H1 (cell line): ENCODE data around the gene PRDM15. TPM values are rescaled to one million over a fixed set of nuclear protein-coding genes. Genes with fewer than 3 reads are reported as not detected.

Source experiments
- CTCF ChIA-PET: fragments of 300-600 bp; sonication (Branson Sonifier 250); formaldehyde crosslinking; loops from one replicate; lab custom pipeline; 2021; ENCODE audit not compliant: partially characterized antibody; lab: Charles Lee
- POLR2A ChIA-PET: fragments of 300-600 bp; sonication (Branson Sonifier 250); formaldehyde crosslinking; loops from one replicate; lab custom pipeline; 2021; ENCODE audit warnings: inconsistent platforms; ENCODE audit not compliant: partially characterized antibody; lab: Charles Lee
- DNase-seq, 2 experiments: peaks; one replicate each; pipeline versions ENCODE4 v3.0.0 to v3.0.0-alpha.2; 2010 to 2022; ENCODE audit warnings: low spot score in 2 of 2, low read depth in 1 of 2, mixed read lengths in 1 of 2
- FAIRE-seq: peaks from 2 replicates; lab custom pipeline; 2011; peaks lifted over from hg19 to GRCh38; lab: Jason Lieb, UNC
- H2AFZ ChIP-seq: 2 replicates; pipeline ENCODE4 v1.8.1; 2012; ENCODE audit warnings: low read length, inconsistent platforms
- H2AK5ac ChIP-seq: 2 replicates; pipeline ENCODE4 v1.6.1; 2013; ENCODE audit warnings: low read depth, low read length
- H2BK120ac ChIP-seq: replicated peaks from 2 replicates; pipeline ENCODE3; 2013; ENCODE audit warnings: low read depth, low read length, inconsistent platforms
- H2BK12ac ChIP-seq: 2 replicates; pipeline ENCODE4 v1.6.1; 2013; ENCODE audit warnings: low read depth, low read length
- H2BK15ac ChIP-seq: 2 replicates; pipeline ENCODE4 v1.6.1; 2013; ENCODE audit warnings: low read length
- H2BK20ac ChIP-seq: 2 replicates; pipeline ENCODE4 v1.6.1; 2013; ENCODE audit warnings: low read length
- H2BK5ac ChIP-seq: 2 replicates; pipeline ENCODE4 v1.6.1; 2013; ENCODE audit warnings: low read depth, low read length
- H3K14ac ChIP-seq: 2 replicates; pipeline ENCODE4 v1.6.1; 2013; ENCODE audit warnings: inconsistent platforms; ENCODE audit not compliant: insufficient read length
- H3K18ac ChIP-seq: 2 replicates; pipeline ENCODE4 v1.6.1; 2013; ENCODE audit warnings: low read length; ENCODE audit errors: extremely low read depth
- H3K23ac ChIP-seq: 2 replicates; pipeline ENCODE4 v1.6.1; 2013; ENCODE audit warnings: inconsistent platforms; ENCODE audit not compliant: insufficient read length
- H3K23me2 ChIP-seq: 2 replicates; pipeline ENCODE4 v1.6.1; 2013; ENCODE audit warnings: low read depth, low read length
- H3K27ac ChIP-seq: 2 replicates; pipeline ENCODE4 v1.6.1; 2011; ENCODE audit warnings: low read depth, low read length, inconsistent platforms
- H3K27me3 ChIP-seq, 4 experiments: replicated peaks in 1 of 4; 1 replicate in 1 of 4; 2 replicates in 3 of 4; pipeline versions ENCODE4 v1.6.1 to v1.8.1; 2011 to 2013; ENCODE audit warnings: low read length in 3 of 4, mild to moderate bottlenecking in 3 of 4, inconsistent platforms in 2 of 4, mixed read lengths in 2 of 4, moderate library complexity in 1 of 4; ENCODE audit not compliant: control insufficient read depth in 3 of 4, insufficient read depth in 3 of 4; ENCODE audit errors: extremely low read depth in 1 of 4
- H3K36me3 ChIP-seq, 4 experiments: 2 replicates each; pipeline versions ENCODE4 v1.6.1 to v1.8.1; 2011 to 2013; ENCODE audit warnings: mild to moderate bottlenecking in 4 of 4, low read length in 3 of 4, moderate library complexity in 2 of 4, control low read depth in 1 of 4, inconsistent platforms in 1 of 4; ENCODE audit not compliant: insufficient read depth in 4 of 4, control insufficient read depth in 2 of 4
- H3K4ac ChIP-seq: replicated peaks from 2 replicates; pipeline ENCODE3; 2013; ENCODE audit warnings: low read length, low read depth, mixed read lengths, inconsistent platforms; ENCODE audit not compliant: insufficient read length
- H3K4me1 ChIP-seq, 4 experiments: replicated peaks in 1 of 4; 1 replicate in 1 of 4; 2 replicates in 3 of 4; pipeline versions ENCODE4 v1.6.1 to v1.8.1; 2011 to 2013; ENCODE audit warnings: low read length in 3 of 4, inconsistent platforms in 2 of 4, mixed read lengths in 1 of 4; ENCODE audit not compliant: insufficient read depth in 4 of 4, control insufficient read depth in 3 of 4
- H3K4me2 ChIP-seq, 2 experiments: 2 replicates each; pipeline versions ENCODE4 v1.6.1 to v1.8.1; 2011 to 2013; ENCODE audit warnings: low read depth in 2 of 2, low read length in 2 of 2, control low read depth in 1 of 2, inconsistent platforms in 1 of 2, mild to moderate bottlenecking in 1 of 2; ENCODE audit not compliant: insufficient read depth in 1 of 2
- H3K4me3 ChIP-seq, 4 experiments: fragments of 200-600, 300-600 bp in 1 of 4; sonication (generic), shearing (Covaris generic), sonication (Bioruptor Twin) in 1 of 4; 2 replicates each; pipeline versions ENCODE4 v1.5.1 to v1.8.1; 2011 to 2016; ENCODE audit warnings: low read length in 4 of 4, low read depth in 3 of 4, control low read depth in 2 of 4, inconsistent platforms in 2 of 4, mild to moderate bottlenecking in 2 of 4, mixed read lengths in 1 of 4, moderate library complexity in 1 of 4; ENCODE audit not compliant: insufficient read depth in 2 of 4; ENCODE audit errors: extremely low read depth in 1 of 4
- H3K56ac ChIP-seq: replicated peaks from 2 replicates; pipeline ENCODE3; 2013; ENCODE audit warnings: low read depth, mild to moderate bottlenecking, mixed read lengths, low read length, inconsistent platforms; ENCODE audit not compliant: insufficient read length
- H3K79me1 ChIP-seq: 2 replicates; pipeline ENCODE4 v1.6.1; 2013; ENCODE audit warnings: low read depth, low read length, control low read depth
- H3K79me2 ChIP-seq, 2 experiments: 2 replicates each; pipeline versions ENCODE4 v1.6.1 to v1.8.1; 2012 to 2013; ENCODE audit warnings: low read length in 2 of 2, mild to moderate bottlenecking in 2 of 2, inconsistent platforms in 1 of 2; ENCODE audit not compliant: insufficient read depth in 2 of 2, control insufficient read depth in 1 of 2
- H3K9ac ChIP-seq, 4 experiments: replicated peaks in 1 of 4; 1 replicate in 1 of 4; 2 replicates in 3 of 4; pipeline versions ENCODE4 v1.6.1 to v1.8.1; 2011 to 2013; ENCODE audit warnings: low read depth in 3 of 4, low read length in 3 of 4, control low read depth in 2 of 4, mild to moderate bottlenecking in 2 of 4, moderate library complexity in 2 of 4, inconsistent platforms in 1 of 4; ENCODE audit errors: extremely low read depth in 1 of 4
- H3K9me3 ChIP-seq, 2 experiments: 2 replicates each; pipeline versions ENCODE4 v1.6.1 to v1.8.1; 2012 to 2013; ENCODE audit warnings: mild to moderate bottlenecking in 2 of 2, moderate library complexity in 2 of 2, control low read depth in 1 of 2, inconsistent platforms in 1 of 2, low read depth in 1 of 2, low read length in 1 of 2, mixed read lengths in 1 of 2; ENCODE audit not compliant: insufficient read depth in 2 of 2
- H4K20me1 ChIP-seq, 2 experiments: replicated peaks in 1 of 2; 2 replicates each; pipeline versions ENCODE3 to v1.8.1; 2011 to 2013; ENCODE audit warnings: inconsistent platforms in 2 of 2, low read length in 2 of 2, mild to moderate bottlenecking in 1 of 2; ENCODE audit not compliant: insufficient read depth in 2 of 2, control insufficient read depth in 1 of 2
- H4K5ac ChIP-seq: 2 replicates; pipeline ENCODE4 v1.6.1; 2013; ENCODE audit warnings: low read length, low read depth, mixed read lengths, inconsistent platforms; ENCODE audit not compliant: insufficient read length
- H4K8ac ChIP-seq: 2 replicates; pipeline ENCODE4 v1.8.0; 2013; ENCODE audit warnings: mild to moderate bottlenecking, moderate library complexity, low read length, inconsistent platforms; ENCODE audit not compliant: insufficient read depth; ENCODE audit errors: extremely low read depth
- H4K91ac ChIP-seq: replicated peaks from 2 replicates; pipeline ENCODE3; 2013; ENCODE audit warnings: low read length, mixed read lengths, inconsistent platforms; ENCODE audit not compliant: insufficient read length
- BCL11A ChIP-seq, 2 experiments: IDR thresholded peaks; one replicate each; pipeline ENCODE4 v1.6.1; 2011; ENCODE audit warnings: low read depth in 2 of 2, low read length in 2 of 2, mild to moderate bottlenecking in 2 of 2
- CBX8 ChIP-seq: fragments of 300-800, 300-1000 bp; sonication (generic); IDR thresholded peaks from 2 replicates; pipeline ENCODE4 v1.7.1; 2016; ENCODE audit warnings: low read depth, low read length, borderline replicate concordance
- CEBPB ChIP-seq: IDR thresholded peaks from 2 replicates; pipeline ENCODE4 v1.6.1; 2012; ENCODE audit warnings: low read depth, low read length
- EGR1 ChIP-seq: IDR thresholded peaks from 2 replicates; pipeline ENCODE4 v1.6.1; 2011; ENCODE audit warnings: low read depth, low read length, borderline replicate concordance
- GABPA ChIP-seq: IDR thresholded peaks from 2 replicates; pipeline ENCODE4 v1.6.1; 2011; ENCODE audit warnings: mild to moderate bottlenecking, low read length, moderate library complexity, borderline replicate concordance; ENCODE audit not compliant: insufficient read depth
- GTF2F1 ChIP-seq: IDR thresholded peaks from 2 replicates; pipeline ENCODE4 v1.6.1; 2012; ENCODE audit warnings: low read depth, low read length, improper control_type of control experiment, borderline replicate concordance
- HDAC2 ChIP-seq, 2 experiments: fragments of 300-600 bp in 1 of 2; sonication (generic) in 1 of 2; IDR thresholded peaks; 2 replicates each; pipeline ENCODE4 v1.6.1; 2011 to 2012; ENCODE audit warnings: low read depth in 2 of 2, low read length in 2 of 2, mild to moderate bottlenecking in 2 of 2, moderate library complexity in 2 of 2, borderline replicate concordance in 1 of 2, inconsistent platforms in 1 of 2
- HDAC6 ChIP-seq: IDR thresholded peaks from one replicate; pipeline ENCODE4 v1.7.1; 2012; ENCODE audit warnings: low read depth, mild to moderate bottlenecking, inconsistent platforms, low read length, moderate library complexity
- KDM4A ChIP-seq: IDR thresholded peaks from one replicate; pipeline ENCODE4 v1.7.1; 2012; ENCODE audit warnings: low read depth, mild to moderate bottlenecking, moderate library complexity, low read length, inconsistent platforms; ENCODE audit not compliant: severe bottlenecking
- PHF8 ChIP-seq: fragments of 200-600 bp; sonication (generic); conservative IDR thresholded peaks from 2 replicates; pipeline ENCODE4 v1.7.1; 2012; ENCODE audit warnings: low read depth, mild to moderate bottlenecking, inconsistent platforms, low read length, moderate library complexity
- POU5F1 ChIP-seq: IDR thresholded peaks from 2 replicates; pipeline ENCODE4 v1.6.1; 2011; ENCODE audit warnings: low read depth, mild to moderate bottlenecking, low read length, moderate library complexity
- SIN3A ChIP-seq, 2 experiments: IDR thresholded peaks in 1 of 2; conservative IDR thresholded peaks in 1 of 2; 2 replicates each; pipeline ENCODE4 v1.6.1; 2011 to 2012; ENCODE audit warnings: low read length in 2 of 2, improper control_type of control experiment in 1 of 2, low read depth in 1 of 2, mild to moderate bottlenecking in 1 of 2
- SUZ12 ChIP-seq: fragments of 200-600 bp; sonication (generic); IDR thresholded peaks from 2 replicates; pipeline ENCODE4 v1.6.1; 2012; ENCODE audit warnings: mild to moderate bottlenecking, inconsistent platforms, low read length, moderate library complexity, mixed read lengths
- WGBS, 2 experiments: shearing (Covaris generic) in 1 of 2; methylation state at CpG; one replicate each; pipeline versions ENCODE4 v1.1.6 to v1.1.7; 2013 to 2015; ENCODE audit warnings: low lambda C conversion rate in 2 of 2, mixed read lengths in 2 of 2, inconsistent platforms in 1 of 2, low coverage in 1 of 2, missing lambda C conversion rate in 1 of 2; ENCODE audit not compliant: insufficient replicate concordance in 2 of 2, insufficient coverage in 1 of 2, insufficient read length in 1 of 2; ENCODE audit errors: extremely low coverage in 1 of 2, missing lambda C conversion rate in 1 of 2; 5-methylcytosine and 5-hydroxymethylcytosine counted together
- polyA plus RNA-seq, 7 experiments: library from polyadenylated mRNA; depleted of rRNA in 3 of 7; stranded (reverse) in 5 of 7; unstranded in 2 of 7; fragments of >200 nt in 5 of 7; fragments of 200-250 nt in 2 of 7; gene quantifications; 1 replicate in 5 of 7; 2 replicates in 1 of 7; 4 replicates in 1 of 7; pipeline versions ENCODE4 v1.2.1 to v1.2.3, GENCODE V29; 2011 to 2013; ENCODE audit warnings: missing spikeins in 2 of 7, mixed read lengths in 2 of 7
- total RNA-seq: library from RNA; stranded (reverse); fragmentation: NEBNext Ultra II Directional; extraction: Animal tissue kit (Norgen Biotek cat#: 25700); gene quantifications from 2 replicates; pipeline ENCODE4 v1.2.1, GENCODE V29; 2021

Gene PRDM15
- total and polyA plus RNA-seq, 2 of the 8 experiments (the other 6 are each of a cell fraction or from before 2014, with no cell fraction given) = 9.7 to 10.5 TPM

DNA sequence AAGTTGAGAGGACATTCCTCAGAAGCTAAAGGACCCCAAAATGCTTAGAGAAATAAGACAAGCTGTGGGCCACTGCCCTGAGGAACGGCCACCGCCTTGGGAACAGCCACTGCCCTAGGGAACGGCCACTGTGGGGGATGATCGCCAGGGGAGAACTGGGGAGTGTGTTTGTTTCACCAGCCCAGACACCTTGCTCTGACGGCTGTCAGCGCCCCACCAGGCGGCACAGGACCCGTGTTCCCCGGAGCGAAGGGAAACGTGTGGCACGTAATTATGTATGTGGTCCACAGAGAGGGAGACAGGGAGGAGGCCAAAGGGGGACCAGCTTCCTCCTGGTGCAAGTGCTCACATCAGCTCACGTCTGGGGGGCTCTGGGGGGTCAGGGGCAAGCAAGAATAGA, 66.5 kb downstream of the PRDM15 start:
- no peak for FAIRE-seq
- Histone ChIP-seq H4K8ac (no peak overlapping the region), H3K27me3 (no peaks in the 10 kb centered on the region), H3K14ac (no peak overlapping the region), H3K4ac (no peak overlapping the region), H4K5ac (no peak overlapping the region), H2AK5ac (no peak overlapping the region), H3K23ac (no peak overlapping the region), H2BK20ac (no peak overlapping the region), H3K79me2 (no peaks in the 10 kb centered on the region), H3K4me1 (no peaks in the 10 kb centered on the region), H3K36me3 (peaks cover 3 to 24% (median 8%) of the 10 kb centered on the region in 4 experiments; a peak in 6 of 8 replicates), H2BK12ac (no peak overlapping the region), H3K4me2 (no peak overlapping the region), H2BK120ac (no peak overlapping the region), H2AFZ (no peak overlapping the region), H3K56ac (no peak overlapping the region), H4K20me1 (peaks cover 0 to 6% of the 10 kb centered on the region in 2 experiments), H3K9ac (no peak overlapping the region), H3K27ac (no peak overlapping the region), H2BK5ac (no peak overlapping the region), H3K79me1 (no peaks in the 10 kb centered on the region), H3K4me3 (no peak overlapping the region), H3K9me3 (no peaks in the 10 kb centered on the region), H4K91ac (no peak overlapping the region), H3K18ac (no peak overlapping the region), H3K23me2 (no peaks in the 10 kb centered on the region), H2BK15ac (no peak overlapping the region)
- WGBS, 2 experiments = 94% methylated on average over 12 of the region's 13 CpGs; no CpG with 5 or more reads in 1 of the 2 experiments
- POLR2A ChIA-PET = interaction anchor here (0.6 kb wide), 1 partner anchor 34 kb away, joined by 3 read pairs; no protein-coding TSS in a partner anchor
- TF ChIP-seq CEBPB (no peak), SIN3A (conservative IDR thresholded peaks at IDR 0.05 in 1 of 2, IDR thresholded peaks at IDR 0.05 in 1 of 2; ENCODE audit: low read depth in 1 of 2, low read length in 2 of 2) (no peak), PHF8 (no peak), EGR1 (no peak), HDAC2 (IDR thresholded peaks at IDR 0.05; ENCODE audit: borderline replicate concordance in 1 of 2, low read depth in 2 of 2, low read length in 2 of 2) (no peak), BCL11A (IDR thresholded peaks at IDR 0.05; ENCODE audit: low read depth in 2 of 2, low read length in 2 of 2) (no peak), SUZ12 (no peak), GTF2F1 (no peak), HDAC6 (no peak), CBX8 (no peak), POU5F1 (no peak), GABPA (no peak), KDM4A (no peak)
- CTCF ChIA-PET = interaction anchor here (0.7 to 2.7 kb wide), 2 partner anchors 11 to 200 kb away, joined by 3 to 12 read pairs; no protein-coding TSS in a partner anchor
- DNase-seq = no peak
